Common myeloid progenitor, CD34-positive (primary cell): ENCODE data around the gene LRRC32.
"Not testable (repeated sequence)": the region's sequence is repeated elsewhere in the genome, so short reads cannot be mapped to it uniquely, and the experiment has no call there.

ENCODE experiments used
- CTCF ChIA-PET: fragments of 350-600 bp; sonication (Branson Sonifier 250); formaldehyde crosslinking; loops from one replicate; lab custom pipeline; 2021; ENCODE audit warnings: antibody characterized with exemption; lab: Charles Lee
- POLR2A ChIA-PET: fragments of 350-600 bp; sonication (Branson Sonifier 250); formaldehyde crosslinking; loops from one replicate; lab custom pipeline; 2021; ENCODE audit warnings: antibody characterized with exemption; lab: Charles Lee
- DNase-seq, 3 donors: peaks; one replicate each; pipeline versions ENCODE4 v3.0.0 to v3.0.0-alpha.2; 2013
- H3K27ac ChIP-seq, 2 experiments: 1 replicate in 1 of 2; 2 replicates in 1 of 2; pipeline ENCODE4 v1.7.0; 2013; ENCODE audit warnings: inconsistent platforms in 2 of 2, low read length in 2 of 2, mild to moderate bottlenecking in 2 of 2, low read depth in 1 of 2, moderate library complexity in 1 of 2; ENCODE audit not compliant: severe bottlenecking in 2 of 2, insufficient read depth in 1 of 2, poor library complexity in 1 of 2
- H3K27me3 ChIP-seq, 5 experiments: replicated peaks in 2 of 5; 1 replicate in 3 of 5; 2 replicates in 2 of 5; pipeline versions ENCODE4 v1.6.1 to v1.7.0; 2013; ENCODE audit warnings: low read length in 4 of 5, mild to moderate bottlenecking in 2 of 5, moderate library complexity in 2 of 5, inconsistent platforms in 1 of 5; ENCODE audit not compliant: insufficient read depth in 5 of 5, control insufficient read depth in 4 of 5
- H3K36me3 ChIP-seq, 4 experiments: 1 replicate in 2 of 4; 2 replicates in 2 of 4; pipeline versions ENCODE4 v1.6.1 to v1.7.0; 2013; ENCODE audit warnings: low read length in 3 of 4, control low read depth in 1 of 4, mild to moderate bottlenecking in 1 of 4; ENCODE audit not compliant: control insufficient read depth in 4 of 4, insufficient read depth in 4 of 4
- H3K4me1 ChIP-seq, 4 experiments: 1 replicate in 3 of 4; 2 replicates in 1 of 4; pipeline versions ENCODE4 v1.6.1 to v1.7.1; 2013; ENCODE audit warnings: low read length in 3 of 4, mild to moderate bottlenecking in 3 of 4, control low read depth in 1 of 4, inconsistent platforms in 1 of 4, moderate library complexity in 1 of 4; ENCODE audit not compliant: control insufficient read depth in 4 of 4, insufficient read depth in 4 of 4; ENCODE audit errors: control extremely low read depth in 1 of 4
- H3K4me3 ChIP-seq, 7 experiments: 1 replicate in 4 of 7; 2 replicates in 3 of 7; pipeline versions ENCODE4 v1.5.1 to v1.7.0; 2013; ENCODE audit warnings: mild to moderate bottlenecking in 7 of 7, low read length in 6 of 7, moderate library complexity in 6 of 7, inconsistent platforms in 2 of 7, low read depth in 2 of 7, control low read depth in 1 of 7; ENCODE audit not compliant: insufficient read depth in 4 of 7, control insufficient read depth in 1 of 7; ENCODE audit errors: extremely low read depth in 1 of 7
- H3K9me3 ChIP-seq, 5 experiments: 1 replicate in 4 of 5; 2 replicates in 1 of 5; pipeline versions ENCODE4 v1.6.1 to v1.7.1; 2013; ENCODE audit warnings: low read length in 4 of 5, mild to moderate bottlenecking in 2 of 5, inconsistent platforms in 1 of 5, low read depth in 1 of 5, moderate library complexity in 1 of 5; ENCODE audit not compliant: control insufficient read depth in 4 of 5, insufficient read depth in 2 of 5; ENCODE audit errors: control extremely low read depth in 1 of 5
- WGBS: methylation state at CpG from one replicate; pipeline ENCODE4 v1.1.5; 2013; ENCODE audit not compliant: insufficient coverage; 5-methylcytosine and 5-hydroxymethylcytosine counted together

The LRRC32 gene

GRCh38 chr11:76622493-76623094, 48.0 kb downstream of the LRRC32 start:
- ChIA-PET POLR2A (interaction anchor here (0.7 kb wide), 1 partner anchor 62 kb away, joined by 3 read pairs; no protein-coding TSS in a partner anchor), CTCF (interaction anchor here (0.7 kb wide), 1 partner anchor 72 kb away, joined by 3 read pairs; no protein-coding TSS in a partner anchor)
- WGBS: 94% methylated on average over 4 of the region's 5 CpGs
- Histone ChIP-seq H3K36me3 (no peaks in the 10 kb centered on the region), H3K27me3 (peaks cover 0 to 12% (median 3%) of the 10 kb centered on the region in 5 experiments), H3K4me1 (peaks cover 7 to 16% (median 15%) of the 10 kb centered on the region in 4 experiments), H3K4me3 (no peak overlapping the region), H3K9me3 (peaks cover 1 to 11% (median 8%) of the 10 kb centered on the region in 5 experiments), H3K27ac (no peak overlapping the region)
- no peak for DNase-seq

- no peaks in the 10 kb centered on the region for H3K36me3 ChIP-seq
- H3K4me1 ChIP-seq: peaks cover 3 to 9% (median 8%) of the 10 kb centered on the region in 4 experiments
- H3K9me3 ChIP-seq: peaks cover 1 to 11% (median 8%) of the 10 kb centered on the region in 5 experiments
- DNase-seq: no peak
- H3K27ac ChIP-seq: no peak overlapping the region
- CTCF ChIA-PET: interaction anchor here (0.9 kb wide), 1 partner anchor 11 kb away, joined by 4 read pairs; no protein-coding TSS in a partner anchor
- 100% methylated on average over 2 of the region's 7 CpGs for WGBS
- POLR2A ChIA-PET: no interaction called here
- H3K27me3 ChIP-seq: peaks cover 0 to 12% (median 3%) of the 10 kb centered on the region in 5 experiments
- no peak overlapping the region for H3K4me3 ChIP-seq
Observed at GRCh38 chr11:76621868-76622267, 48.7 kb downstream of the LRRC32 start.

GRCh38 chr11:76621466-76621865, 49.1 kb downstream of the LRRC32 start:
- ChIA-PET POLR2A (no interaction called here), CTCF (interaction anchor here (0.9 kb wide), 1 partner anchor 10 kb away, joined by 4 read pairs; no protein-coding TSS in a partner anchor)
- no peak overlapping the region for H3K4me3 ChIP-seq
- peaks cover 0 to 12% (median 3%) of the 10 kb centered on the region in 5 experiments for H3K27me3 ChIP-seq
- 88% methylated on average over 3 of the region's 8 CpGs for WGBS
- H3K36me3 ChIP-seq: no peaks in the 10 kb centered on the region
- peaks cover 1 to 4% (median 3%) of the 10 kb centered on the region in 4 experiments for H3K4me1 ChIP-seq
- peaks cover 1 to 11% (median 8%) of the 10 kb centered on the region in 5 experiments for H3K9me3 ChIP-seq
- DNase-seq: no peak
- H3K27ac ChIP-seq: no peak overlapping the region

GRCh38 chr11:76620489-76620888, 50.1 kb downstream of the LRRC32 start:
- H3K4me3 ChIP-seq: no peak overlapping the region
- no CpG with 5 or more reads among the region's 2 CpGs for whole genome bisulfite sequencing
- H3K9me3 ChIP-seq: peaks cover under 1 to 7% (median 2%) of the 10 kb centered on the region in 5 experiments
- no peak overlapping the region for H3K27ac ChIP-seq
- no peaks in the 10 kb centered on the region for H3K36me3 ChIP-seq
- H3K4me1 ChIP-seq: peaks cover 0 to 6% (median 0%) of the 10 kb centered on the region in 4 experiments
- no peak for DNase-seq
- CTCF ChIA-PET: no interaction called here
- peaks cover 0 to 8% (median 1%) of the 10 kb centered on the region in 5 experiments for H3K27me3 ChIP-seq
- POLR2A ChIA-PET: no interaction called here

- H3K27ac ChIP-seq, H3K9me3 ChIP-seq, H3K36me3 ChIP-seq, CTCF ChIA-PET, DNase-seq, H3K4me1 ChIP-seq, H3K27me3 ChIP-seq, POLR2A ChIA-PET, H3K4me3 ChIP-seq: not testable (repeated sequence)
- WGBS: no CpG with 5 or more reads among the region's 5 CpGs
Observed at GRCh38 chr11:76619801-76620200, 50.7 kb downstream of the LRRC32 start.

GRCh38 chr11:76617553-76618265, 52.8 kb downstream of the LRRC32 start:
- Histone ChIP-seq H3K27ac (no peak overlapping the region), H3K36me3 (no peaks in the 10 kb centered on the region), H3K4me1 (peaks cover 0 to 6% (median 2%) of the 10 kb centered on the region in 4 experiments), H3K9me3 (peaks cover 0 to 4% (median 1%) of the 10 kb centered on the region in 5 experiments), H3K27me3 (peaks cover 0 to 2% (median 0%) of the 10 kb centered on the region in 5 experiments), H3K4me3 (no peak overlapping the region)
- CTCF ChIA-PET: interaction anchor here (1.0 kb wide), 1 partner anchor 9 kb away, joined by 3 read pairs; no protein-coding TSS in a partner anchor
- DNase-seq: no peak
- no CpG with 5 or more reads among the region's 7 CpGs for WGBS
- POLR2A ChIA-PET: interaction anchor here (0.6 kb wide), 1 partner anchor 73 kb away, joined by 3 read pairs; no protein-coding TSS in a partner anchor
